Measurements from ENCODE around the gene SOD1.
"Not testable (repeated sequence)": the region's sequence is repeated elsewhere in the genome, so short reads cannot be mapped to it uniquely, and the experiment has no call there.

SOD1 gene

GRCh38 chr21:31656199-31657095, 3.0 kb upstream of the SOD1 start:
- peak; percentile 43 to 60 for DNase-seq (ENCODE audit: low read depth in 2 of 2)

GRCh38 chr21:31658053-31658452, 1.4 kb upstream of the SOD1 start:
- no peak for DNase-seq (ENCODE audit: low read depth in 2 of 2)

- no peak for DNase-seq (ENCODE audit: low read depth in 2 of 2)
Measured at GRCh38 chr21:31659286-31659535, 282 bp upstream of the SOD1 start.

DNA sequence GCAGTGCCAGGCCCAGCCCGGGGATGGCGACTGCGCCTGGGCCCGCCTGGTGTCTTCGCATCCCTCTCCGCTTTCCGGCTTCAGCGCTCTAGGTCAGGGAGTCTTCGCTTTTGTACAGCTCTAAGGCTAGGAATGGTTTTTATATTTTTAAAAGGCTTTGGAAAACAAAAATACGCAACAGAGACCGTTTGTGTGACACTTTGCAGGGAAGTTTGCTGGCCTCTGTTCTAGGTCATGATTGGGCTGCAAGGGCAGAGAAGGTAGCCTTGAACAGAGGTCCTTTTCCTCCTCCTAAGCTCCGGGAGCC, 719 bp downstream of the SOD1 start:
- DNase-seq (ENCODE audit: low read depth in 2 of 2) = no peak

GRCh38 chr21:31660591-31660990, 1.1 kb downstream of the SOD1 start:
- no peak for DNase-seq (ENCODE audit: low read depth in 2 of 2)

DNA sequence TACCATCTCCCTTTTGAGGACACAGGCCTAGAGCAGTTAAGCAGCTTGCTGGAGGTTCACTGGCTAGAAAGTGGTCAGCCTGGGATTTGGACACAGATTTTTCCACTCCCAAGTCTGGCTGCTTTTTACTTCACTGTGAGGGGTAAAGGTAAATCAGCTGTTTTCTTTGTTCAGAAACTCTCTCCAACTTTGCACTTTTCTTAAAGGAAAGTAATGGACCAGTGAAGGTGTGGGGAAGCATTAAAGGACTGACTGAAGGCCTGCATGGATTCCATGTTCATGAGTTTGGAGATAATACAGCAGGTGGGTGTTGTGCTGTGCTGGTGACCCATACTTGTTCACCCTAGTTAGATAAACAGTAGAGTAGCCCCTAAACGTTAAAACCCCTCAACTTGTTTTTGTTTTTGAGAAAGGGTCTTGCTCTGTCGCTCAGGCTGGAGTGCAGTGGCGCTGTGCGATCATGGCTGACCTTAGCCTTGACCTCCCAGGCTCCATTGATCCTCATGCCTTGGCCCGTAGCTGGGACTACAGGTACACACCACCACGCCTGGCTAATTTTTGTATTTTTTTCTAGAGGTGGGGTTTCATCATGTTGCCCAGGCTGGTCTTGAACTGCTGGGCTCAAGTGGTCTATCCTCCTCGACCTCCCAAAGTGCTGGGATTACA, 4.2 kb downstream of the SOD1 start:
- no peak for DNase-seq (ENCODE audit: low read depth in 2 of 2)

- peak in 1 of 2 donors; percentile 15 for DNase-seq (ENCODE audit: low read depth in 2 of 2)
Measured at GRCh38 chr21:31665397-31665796, 5.9 kb downstream of the SOD1 start.

GRCh38 chr21:31665869-31666268, 6.4 kb downstream of the SOD1 start:
- DNase-seq (ENCODE audit: low read depth in 2 of 2) = not testable (repeated sequence)

DNA sequence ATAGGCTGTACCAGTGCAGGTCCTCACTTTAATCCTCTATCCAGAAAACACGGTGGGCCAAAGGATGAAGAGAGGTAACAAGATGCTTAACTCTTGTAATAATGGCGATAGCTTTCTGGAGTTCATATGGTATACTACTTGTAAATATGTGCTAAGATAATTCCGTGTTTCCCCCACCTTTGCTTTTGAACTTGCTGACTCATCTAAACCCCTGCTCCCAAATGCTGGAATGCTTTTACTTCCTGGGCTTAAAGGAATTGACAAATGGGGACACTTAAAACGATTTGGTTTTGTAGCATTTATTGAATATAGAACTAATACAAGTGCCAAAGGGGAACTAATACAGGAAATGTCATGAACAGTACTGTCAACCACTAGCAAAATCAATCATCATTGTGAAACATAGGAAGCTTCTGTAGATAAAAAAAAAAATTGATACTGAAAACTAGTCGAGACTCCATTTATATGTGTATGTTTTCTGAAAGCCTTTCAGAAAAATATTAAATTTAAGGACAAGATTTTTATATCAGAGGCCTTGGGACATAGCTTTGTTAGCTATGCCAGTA, 7.0 kb downstream of the SOD1 start:
- DNase-seq (ENCODE audit: low read depth in 2 of 2) = no peak

DNA sequence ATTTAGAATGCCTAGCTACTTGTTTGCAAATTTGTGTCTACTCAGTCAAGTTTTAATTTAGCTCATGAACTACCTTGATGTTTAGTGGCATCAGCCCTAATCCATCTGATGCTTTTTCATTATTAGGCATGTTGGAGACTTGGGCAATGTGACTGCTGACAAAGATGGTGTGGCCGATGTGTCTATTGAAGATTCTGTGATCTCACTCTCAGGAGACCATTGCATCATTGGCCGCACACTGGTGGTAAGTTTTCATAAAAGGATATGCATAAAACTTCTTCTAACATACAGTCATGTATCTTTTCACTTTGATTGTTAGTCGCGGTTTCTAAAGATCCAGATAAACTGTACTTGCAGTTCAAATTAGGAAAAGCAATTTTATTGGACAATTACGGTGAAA, 7.6 kb downstream of the SOD1 start:
- no peak for DNase-seq (ENCODE audit: low read depth in 2 of 2)

DNA sequence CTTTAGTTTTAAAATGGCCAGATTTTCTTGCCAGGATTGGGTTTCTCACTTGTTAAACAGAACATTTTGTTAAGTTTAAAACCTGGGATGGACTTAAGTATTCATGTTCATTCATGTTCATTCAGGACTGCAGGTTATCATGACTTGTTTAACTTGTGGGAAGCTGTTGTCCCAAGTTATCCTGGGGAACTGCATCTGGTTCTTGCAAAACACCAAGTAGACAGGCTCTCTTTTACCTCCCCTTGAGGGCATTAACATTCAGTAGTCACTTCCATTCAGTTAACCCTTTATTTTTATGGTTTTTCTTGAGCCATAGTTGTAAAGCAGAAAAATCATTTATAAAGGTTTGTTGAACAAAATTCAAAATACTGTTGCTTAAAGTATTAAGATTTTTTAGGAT, 8.1 kb downstream of the SOD1 start:
- DNase-seq (ENCODE audit: low read depth in 2 of 2) = no peak

DNA sequence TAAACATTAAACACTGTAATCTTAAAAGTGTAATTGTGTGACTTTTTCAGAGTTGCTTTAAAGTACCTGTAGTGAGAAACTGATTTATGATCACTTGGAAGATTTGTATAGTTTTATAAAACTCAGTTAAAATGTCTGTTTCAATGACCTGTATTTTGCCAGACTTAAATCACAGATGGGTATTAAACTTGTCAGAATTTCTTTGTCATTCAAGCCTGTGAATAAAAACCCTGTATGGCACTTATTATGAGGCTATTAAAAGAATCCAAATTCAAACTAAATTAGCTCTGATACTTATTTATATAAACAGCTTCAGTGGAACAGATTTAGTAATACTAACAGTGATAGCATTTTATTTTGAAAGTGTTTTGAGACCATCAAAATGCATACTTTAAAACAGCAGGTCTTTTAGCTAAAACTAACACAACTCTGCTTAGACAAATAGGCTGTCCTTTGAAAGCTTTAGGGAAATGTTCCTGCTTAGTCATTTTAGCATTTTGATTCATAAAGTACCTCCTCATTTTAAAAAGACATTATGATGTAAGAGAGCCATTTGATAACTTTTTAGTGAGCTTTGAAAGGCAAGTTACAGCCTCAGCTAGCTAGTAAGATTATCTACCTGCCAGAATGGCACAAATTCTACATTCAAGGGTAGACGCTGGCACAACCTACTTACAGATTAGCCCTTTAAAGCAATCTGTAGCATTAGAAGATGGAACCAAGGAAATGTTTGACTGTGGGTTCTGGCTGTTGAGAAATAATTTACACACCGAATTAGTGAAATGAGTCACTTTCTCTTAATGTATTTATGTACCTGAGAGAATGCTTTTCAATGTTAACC, 9.4 kb downstream of the SOD1 start:
- no peak for DNase-seq (ENCODE audit: low read depth in 2 of 2)

- no peak for DNase-seq (ENCODE audit: low read depth in 2 of 2)
Measured at GRCh38 chr21:31670070-31670469, 10.6 kb downstream of the SOD1 start.

DNA sequence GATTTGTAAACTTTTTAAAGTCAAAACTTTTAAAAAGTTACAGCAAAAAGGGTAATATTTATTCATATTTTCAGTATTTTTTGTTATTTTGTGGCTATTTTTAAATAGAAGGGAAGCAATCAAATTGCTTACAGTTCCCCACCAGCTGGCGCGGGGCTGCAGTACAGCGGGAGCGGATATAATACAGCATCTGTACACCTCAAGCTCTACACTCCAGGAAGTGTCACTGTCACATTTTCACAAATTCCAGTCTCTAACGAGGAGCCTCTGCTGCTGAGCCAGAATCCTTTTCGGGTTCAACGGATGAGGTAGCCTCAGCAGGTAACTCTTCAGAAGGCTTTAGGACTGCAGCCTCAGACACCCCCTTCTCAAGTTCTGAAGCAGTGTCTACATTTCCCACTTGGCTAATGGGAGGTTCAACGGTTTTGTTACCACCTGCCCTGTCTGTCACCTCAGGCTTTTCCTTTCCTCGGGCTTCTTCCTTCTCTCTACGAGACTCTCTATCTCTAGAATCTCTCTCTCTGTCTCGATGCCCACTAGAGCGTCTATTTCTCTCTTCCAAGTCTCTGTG, 11.7 kb downstream of the SOD1 start:
- no peak for DNase-seq (ENCODE audit: low read depth in 2 of 2)

DNA sequence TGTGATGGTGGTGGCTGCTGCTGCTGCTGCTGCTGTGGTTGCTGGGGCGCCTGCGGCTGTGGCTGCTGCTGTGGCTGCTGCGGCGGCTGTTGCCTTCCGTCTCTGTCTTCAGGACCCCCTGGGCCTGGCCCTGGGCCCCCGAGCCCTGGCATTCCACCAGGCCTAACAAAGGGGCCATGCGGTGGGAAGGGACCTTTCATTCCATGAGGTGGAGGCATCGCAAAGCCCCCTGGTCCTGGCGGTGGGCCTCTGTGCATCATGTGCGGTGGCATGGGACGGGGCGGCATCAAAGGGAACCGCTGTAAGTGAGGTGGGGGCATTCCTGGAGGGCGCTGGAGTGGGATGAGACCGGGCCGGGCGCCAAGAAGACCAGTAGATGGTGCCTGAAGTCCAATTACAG, 12.4 kb downstream of the SOD1 start:
- DNase-seq (ENCODE audit: low read depth in 2 of 2) = no peak

GRCh38 chr21:31673321-31673912, 13.9 kb downstream of the SOD1 start:
- no peak for DNase-seq (ENCODE audit: low read depth in 2 of 2)

DNA sequence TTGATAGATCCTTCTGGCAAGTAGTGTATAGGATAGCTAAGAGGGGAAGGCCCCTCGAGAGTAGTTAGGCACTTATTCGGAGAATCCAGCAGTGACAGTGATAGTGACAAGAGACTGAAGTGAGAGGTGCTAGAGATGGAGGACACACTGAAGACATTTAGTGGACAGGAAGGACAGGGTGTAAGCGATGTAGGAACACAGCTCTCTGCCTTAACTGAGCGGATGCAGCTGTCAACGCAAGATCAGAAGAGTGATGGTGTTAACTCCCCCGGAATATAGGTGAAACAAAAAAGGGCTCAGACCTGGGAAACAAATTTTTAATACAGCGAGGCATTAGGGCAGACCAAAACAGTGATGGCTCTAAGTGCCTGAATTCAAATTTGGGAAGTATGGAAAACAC, 15.8 kb downstream of the SOD1 start:
- DNase-seq (ENCODE audit: low read depth in 2 of 2) = no peak

DNA sequence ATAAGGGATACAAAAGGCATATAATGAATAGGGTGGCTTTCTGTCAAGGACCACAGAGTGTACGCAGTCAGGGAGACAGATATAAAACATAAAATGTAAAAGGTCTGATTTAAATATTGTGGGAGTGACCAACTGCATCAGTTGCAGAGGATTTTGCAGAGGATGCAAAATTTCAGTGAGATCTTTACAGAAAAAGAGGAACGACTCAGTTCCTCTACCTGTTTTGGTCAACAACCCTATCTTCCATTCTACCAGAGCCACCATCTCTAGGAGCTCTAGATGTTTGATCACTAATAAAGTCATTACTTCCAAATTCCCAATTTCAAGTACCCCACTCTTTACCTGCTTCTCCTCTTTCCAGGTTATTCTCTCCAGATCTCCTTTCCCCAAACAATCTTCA, 16.5 kb downstream of the SOD1 start:
- no peak for DNase-seq (ENCODE audit: low read depth in 2 of 2)

GRCh38 chr21:31677047-31677446, 17.6 kb downstream of the SOD1 start:
- no peak for DNase-seq (ENCODE audit: low read depth in 2 of 2)

GRCh38 chr21:31678478-31678877, 19.0 kb downstream of the SOD1 start:
- no peak for DNase-seq (ENCODE audit: low read depth in 2 of 2)

GRCh38 chr21:31682620-31683019, 23.1 kb downstream of the SOD1 start:
- DNase-seq (ENCODE audit: low read depth in 2 of 2) = no peak

- no peak for DNase-seq (ENCODE audit: low read depth in 2 of 2)
Measured at GRCh38 chr21:31683029-31683428, 23.5 kb downstream of the SOD1 start.

Data from stimulated activated CD4-positive, alpha-beta T cell treated with anti-CD3 and anti-CD28 coated beads, Interleukin-15, amount 100 ng/mL, for 48 hours (primary cell).